ENCODE results near the gene KCTD4. TPM values are rescaled to one million over a fixed set of nuclear protein-coding genes. Genes with fewer than 3 reads are reported as not detected.

KCTD4 gene
- polyA plus RNA-seq, 1 donor from 2014 or later = 1.2 TPM

DNA sequence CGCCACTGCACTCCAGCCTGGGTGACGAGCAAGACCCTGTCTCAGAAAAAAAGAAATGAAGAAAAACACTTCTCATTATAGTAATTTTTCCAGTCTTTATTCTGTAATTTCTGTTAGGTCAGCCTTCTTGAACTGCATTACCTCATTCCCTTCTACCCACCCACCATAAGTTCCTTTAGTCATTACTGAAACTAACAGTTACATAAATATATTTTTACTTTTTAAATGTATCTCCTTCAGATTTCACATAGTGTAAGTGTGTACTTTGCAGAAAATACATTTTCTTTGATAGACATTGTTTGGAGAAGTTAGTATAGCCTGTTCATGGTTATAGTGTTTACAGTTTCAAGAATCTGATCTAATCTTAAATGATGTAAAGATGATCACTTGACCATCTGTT is 31.7 kb upstream of the KCTD4 start:
- no peaks in the 10 kb centered on the region for H3K9me2 ChIP-seq (ENCODE audit: insufficient read depth, low read length)
- no peaks in the 10 kb centered on the region for H3K27me3 ChIP-seq (ENCODE audit: insufficient read depth, low read depth, low read length)
- H3F3A ChIP-seq (ENCODE audit: insufficient read depth, low read length, poor library complexity, severe bottlenecking) = no peaks in the 10 kb centered on the region
- TF ChIP-seq, protein P1, sequence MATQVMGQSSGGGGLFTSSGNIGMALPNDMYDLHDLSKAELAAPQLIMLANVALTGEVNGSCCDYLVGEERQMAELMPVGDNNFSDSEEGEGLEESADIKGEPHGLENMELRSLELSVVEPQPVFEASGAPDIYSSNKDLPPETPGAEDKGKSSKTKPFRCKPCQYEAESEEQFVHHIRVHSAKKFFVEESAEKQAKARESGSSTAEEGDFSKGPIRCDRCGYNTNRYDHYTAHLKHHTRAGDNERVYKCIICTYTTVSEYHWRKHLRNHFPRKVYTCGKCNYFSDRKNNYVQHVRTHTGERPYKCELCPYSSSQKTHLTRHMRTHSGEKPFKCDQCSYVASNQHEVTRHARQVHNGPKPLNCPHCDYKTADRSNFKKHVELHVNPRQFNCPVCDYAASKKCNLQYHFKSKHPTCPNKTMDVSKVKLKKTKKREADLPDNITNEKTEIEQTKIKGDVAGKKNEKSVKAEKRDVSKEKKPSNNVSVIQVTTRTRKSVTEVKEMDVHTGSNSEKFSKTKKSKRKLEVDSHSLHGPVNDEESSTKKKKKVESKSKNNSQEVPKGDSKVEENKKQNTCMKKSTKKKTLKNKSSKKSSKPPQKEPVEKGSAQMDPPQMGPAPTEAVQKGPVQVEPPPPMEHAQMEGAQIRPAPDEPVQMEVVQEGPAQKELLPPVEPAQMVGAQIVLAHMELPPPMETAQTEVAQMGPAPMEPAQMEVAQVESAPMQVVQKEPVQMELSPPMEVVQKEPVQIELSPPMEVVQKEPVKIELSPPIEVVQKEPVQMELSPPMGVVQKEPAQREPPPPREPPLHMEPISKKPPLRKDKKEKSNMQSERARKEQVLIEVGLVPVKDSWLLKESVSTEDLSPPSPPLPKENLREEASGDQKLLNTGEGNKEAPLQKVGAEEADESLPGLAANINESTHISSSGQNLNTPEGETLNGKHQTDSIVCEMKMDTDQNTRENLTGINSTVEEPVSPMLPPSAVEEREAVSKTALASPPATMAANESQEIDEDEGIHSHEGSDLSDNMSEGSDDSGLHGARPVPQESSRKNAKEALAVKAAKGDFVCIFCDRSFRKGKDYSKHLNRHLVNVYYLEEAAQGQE (IDR thresholded peaks at IDR 0.05; ENCODE audit: borderline replicate concordance) = no peak
- no peak for TF ChIP-seq EP300 (conservative IDR thresholded peaks at IDR 0.05; ENCODE audit: poor library complexity, severe bottlenecking)
- TF ChIP-seq, protein P2, sequence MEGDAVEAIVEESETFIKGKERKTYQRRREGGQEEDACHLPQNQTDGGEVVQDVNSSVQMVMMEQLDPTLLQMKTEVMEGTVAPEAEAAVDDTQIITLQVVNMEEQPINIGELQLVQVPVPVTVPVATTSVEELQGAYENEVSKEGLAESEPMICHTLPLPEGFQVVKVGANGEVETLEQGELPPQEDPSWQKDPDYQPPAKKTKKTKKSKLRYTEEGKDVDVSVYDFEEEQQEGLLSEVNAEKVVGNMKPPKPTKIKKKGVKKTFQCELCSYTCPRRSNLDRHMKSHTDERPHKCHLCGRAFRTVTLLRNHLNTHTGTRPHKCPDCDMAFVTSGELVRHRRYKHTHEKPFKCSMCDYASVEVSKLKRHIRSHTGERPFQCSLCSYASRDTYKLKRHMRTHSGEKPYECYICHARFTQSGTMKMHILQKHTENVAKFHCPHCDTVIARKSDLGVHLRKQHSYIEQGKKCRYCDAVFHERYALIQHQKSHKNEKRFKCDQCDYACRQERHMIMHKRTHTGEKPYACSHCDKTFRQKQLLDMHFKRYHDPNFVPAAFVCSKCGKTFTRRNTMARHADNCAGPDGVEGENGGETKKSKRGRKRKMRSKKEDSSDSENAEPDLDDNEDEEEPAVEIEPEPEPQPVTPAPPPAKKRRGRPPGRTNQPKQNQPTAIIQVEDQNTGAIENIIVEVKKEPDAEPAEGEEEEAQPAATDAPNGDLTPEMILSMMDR (IDR thresholded peaks at IDR 0.05; ENCODE audit: poor library complexity, severe bottlenecking) = no peak
- no peaks in the 10 kb centered on the region for H3K9me3 ChIP-seq (ENCODE audit: low read length)
- H4K20me1 ChIP-seq (ENCODE audit: insufficient read depth) = no peaks in the 10 kb centered on the region
- no peak overlapping the region for H3K9ac ChIP-seq (ENCODE audit: low read length)
- no peak overlapping the region for H2AFZ ChIP-seq (ENCODE audit: low read depth, low read length)
- no peaks in the 10 kb centered on the region for H3K79me2 ChIP-seq (replicated peaks; ENCODE audit: insufficient read depth, low read length)
- H3K4me2 ChIP-seq (ENCODE audit: low read length) = no peak overlapping the region
- H3K4me3 ChIP-seq (ENCODE audit: low read length) = no peak overlapping the region
- no peak overlapping the region for H3K27ac ChIP-seq (ENCODE audit: low read length)
- H3K36me3 ChIP-seq (ENCODE audit: insufficient read depth, low read length) = no peaks in the 10 kb centered on the region

DNA sequence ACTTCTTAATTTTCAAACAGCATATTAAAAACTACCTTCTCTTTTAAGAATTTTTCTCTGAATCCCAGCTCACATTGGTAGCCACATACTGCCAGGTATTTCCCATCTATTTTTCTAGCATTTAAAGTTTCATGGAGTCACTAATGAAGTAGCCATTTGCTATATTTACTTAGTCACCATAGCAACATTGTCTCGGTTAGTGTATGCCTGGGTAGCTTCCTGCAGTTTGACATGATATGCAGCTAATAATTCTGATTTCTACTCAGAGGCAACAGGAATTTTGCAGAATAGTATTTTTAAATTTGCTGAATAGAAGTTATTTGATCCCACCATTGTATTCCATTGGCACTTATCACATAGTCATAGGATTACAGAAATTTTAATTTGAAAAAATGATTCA is 30.9 kb upstream of the KCTD4 start:
- Histone ChIP-seq H3K27me3 (ENCODE audit: insufficient read depth, low read depth, low read length) (no peaks in the 10 kb centered on the region), H2AFZ (ENCODE audit: low read depth, low read length) (no peak overlapping the region), H3K9me2 (ENCODE audit: insufficient read depth, low read length) (no peaks in the 10 kb centered on the region), H3K9ac (ENCODE audit: low read length) (no peak overlapping the region), H3K27ac (ENCODE audit: low read length) (no peak overlapping the region), H3K4me3 (ENCODE audit: low read length) (no peak overlapping the region), H3F3A (ENCODE audit: insufficient read depth, low read length, poor library complexity, severe bottlenecking) (no peaks in the 10 kb centered on the region), H3K36me3 (ENCODE audit: insufficient read depth, low read length) (no peaks in the 10 kb centered on the region), H3K4me2 (ENCODE audit: low read length) (no peak overlapping the region), H4K20me1 (ENCODE audit: insufficient read depth) (no peaks in the 10 kb centered on the region), H3K9me3 (ENCODE audit: low read length) (no peaks in the 10 kb centered on the region), H3K79me2 (replicated peaks; ENCODE audit: insufficient read depth, low read length) (no peaks in the 10 kb centered on the region)
- no peak for TF ChIP-seq EZH2 (IDR thresholded peaks at IDR 0.05; ENCODE audit: borderline replicate concordance, insufficient read depth, low read length, poor library complexity, severe bottlenecking)
- TF ChIP-seq RAD21 (conservative IDR thresholded peaks at IDR 0.05) = no peak
- no peak for TF ChIP-seq POLR2AphosphoS5 (IDR thresholded peaks at IDR 0.05)
- TF ChIP-seq, protein P2 (IDR thresholded peaks at IDR 0.05; ENCODE audit: poor library complexity, severe bottlenecking) = no peak
- TF ChIP-seq TAF1 (IDR thresholded peaks at IDR 0.05; ENCODE audit: low read depth) = no peak
- no peak for TF ChIP-seq EP300 (conservative IDR thresholded peaks at IDR 0.05; ENCODE audit: poor library complexity, severe bottlenecking)
- TF ChIP-seq MXI1 (conservative IDR thresholded peaks at IDR 0.05; ENCODE audit: poor library complexity, severe bottlenecking) = no peak
- TF ChIP-seq SMC3 (conservative IDR thresholded peaks at IDR 0.05; ENCODE audit: poor library complexity) = no peak
- TF ChIP-seq, protein P1 (IDR thresholded peaks at IDR 0.05; ENCODE audit: borderline replicate concordance) = no peak
